ENCODE results near the gene SPATA24.
"Not testable (repeated sequence)": the region's sequence is repeated elsewhere in the genome, so short reads cannot be mapped to it uniquely, and the experiment has no call there.

Gene SPATA24

DNA sequence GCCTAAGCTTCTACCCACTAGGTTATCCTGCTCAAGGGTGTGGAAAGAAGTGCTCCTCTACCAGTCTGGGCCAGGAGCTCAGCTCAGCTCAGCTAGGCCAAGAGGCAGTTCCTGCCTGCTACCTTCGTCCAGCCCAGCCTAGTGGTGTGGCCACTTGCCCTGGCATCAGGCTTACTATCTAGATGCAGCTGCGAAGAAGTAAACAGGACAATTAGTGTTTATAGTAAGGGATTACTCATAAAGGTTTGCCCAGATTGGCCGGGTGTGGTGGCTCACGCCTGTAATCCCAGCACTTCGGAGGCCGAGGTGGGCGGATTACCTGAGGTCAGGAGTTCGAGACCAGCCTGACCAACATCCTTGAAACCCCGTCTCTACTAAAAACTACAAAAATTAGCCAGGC lies 12.8 kb upstream of the SPATA24 start:
- no peak for DNase-seq (ENCODE audit: low read depth in 2 of 2)

DNA sequence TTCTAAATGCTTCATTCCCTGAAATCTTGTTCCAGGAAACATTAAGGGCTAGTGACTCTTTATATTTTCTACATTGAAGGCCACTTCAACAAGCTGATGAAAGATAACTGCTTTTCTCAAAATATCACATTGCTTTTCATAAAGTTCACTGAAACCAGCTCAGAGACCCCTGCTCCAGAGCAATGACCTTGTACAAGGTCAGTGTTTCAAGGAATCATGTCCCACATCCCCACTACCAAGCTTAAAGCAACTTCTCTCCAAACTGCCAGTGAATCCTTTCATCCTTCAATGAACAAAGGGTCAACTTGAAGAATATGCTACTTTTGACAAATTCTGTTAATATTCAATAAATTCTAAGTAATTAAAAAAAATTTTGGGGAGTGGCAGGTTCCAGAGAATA lies 12.0 kb upstream of the SPATA24 start:
- DNase-seq (ENCODE audit: low read depth in 2 of 2): no peak

DNA sequence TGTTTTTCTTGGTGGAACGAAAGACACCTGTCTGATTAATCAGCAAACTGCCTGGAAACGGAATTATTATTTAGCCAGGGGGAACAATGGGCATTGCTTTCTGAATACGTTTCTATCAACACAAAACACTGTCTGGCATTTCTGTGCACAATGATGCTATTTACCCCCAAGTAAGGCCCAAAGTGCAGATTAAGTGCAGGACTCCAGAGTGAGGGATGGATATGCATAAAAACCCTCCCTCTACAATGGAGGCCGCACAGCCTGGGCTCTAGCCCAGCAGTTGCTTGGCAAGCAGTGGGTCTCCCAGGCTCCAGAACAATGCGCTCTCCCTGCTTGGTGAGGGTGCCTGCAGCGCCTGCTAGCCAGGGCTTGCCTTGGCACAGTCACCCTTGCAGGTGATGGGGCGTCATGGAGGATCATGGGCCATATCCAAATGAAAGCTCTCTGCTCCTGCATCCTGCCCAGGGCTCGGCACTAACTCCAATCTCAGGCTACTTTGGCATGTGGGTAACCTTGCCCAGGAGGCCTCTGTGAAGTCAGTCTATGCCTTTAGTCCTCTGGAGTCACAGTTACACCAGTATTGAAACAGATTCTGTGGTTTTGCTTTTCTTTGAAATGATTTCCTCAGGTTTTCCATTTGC lies 11.5 kb upstream of the SPATA24 start:
- DNase-seq (ENCODE audit: low read depth in 2 of 2): no peak

DNA sequence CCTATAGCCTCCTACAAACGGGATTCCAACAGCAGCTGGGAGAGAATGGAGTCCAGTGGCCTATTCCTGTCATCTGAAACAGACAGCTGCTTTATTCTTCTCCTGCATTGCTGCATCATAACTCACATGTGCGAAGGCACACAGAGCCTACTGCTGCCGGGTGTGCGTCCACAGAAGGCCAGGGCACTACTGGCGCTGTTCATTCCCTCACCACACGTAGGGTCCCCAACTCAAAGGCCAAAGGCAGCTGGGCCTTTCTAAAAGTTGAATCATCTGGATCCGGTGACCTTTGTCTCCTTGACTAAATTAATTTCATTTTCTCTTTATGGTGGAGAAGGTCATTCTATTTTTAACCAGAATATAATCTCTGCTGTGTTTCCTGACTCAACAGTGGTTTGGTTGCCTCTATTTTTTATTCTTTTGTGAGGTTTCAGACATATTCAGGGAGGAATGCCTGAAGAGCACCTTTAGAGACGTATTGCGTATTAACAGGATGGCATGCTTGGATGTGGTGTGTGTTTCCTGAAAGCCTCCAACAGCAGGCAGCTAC lies 10.8 kb upstream of the SPATA24 start:
- no peak for DNase-seq (ENCODE audit: low read depth in 2 of 2)

DNA sequence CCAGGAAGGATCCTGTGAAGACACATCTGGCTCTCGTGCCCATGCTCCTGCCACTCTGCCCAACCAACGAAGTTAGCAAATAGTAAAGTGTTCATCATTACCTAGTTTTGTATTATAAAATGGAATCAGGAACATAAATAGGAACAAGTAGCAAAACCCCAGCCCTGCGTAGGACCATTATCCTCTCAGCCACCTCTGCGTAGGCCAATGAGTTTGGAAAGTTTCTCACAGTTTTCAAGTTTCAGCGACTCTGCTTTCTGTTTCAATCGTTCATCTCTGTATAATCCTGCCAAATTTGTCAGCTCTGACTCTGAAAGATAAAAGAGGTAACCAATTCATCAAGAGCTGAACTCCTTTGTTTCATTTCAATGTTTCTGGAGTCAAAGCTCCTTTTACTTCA lies 10.1 kb upstream of the SPATA24 start:
- no peak for DNase-seq (ENCODE audit: low read depth in 2 of 2)

DNA sequence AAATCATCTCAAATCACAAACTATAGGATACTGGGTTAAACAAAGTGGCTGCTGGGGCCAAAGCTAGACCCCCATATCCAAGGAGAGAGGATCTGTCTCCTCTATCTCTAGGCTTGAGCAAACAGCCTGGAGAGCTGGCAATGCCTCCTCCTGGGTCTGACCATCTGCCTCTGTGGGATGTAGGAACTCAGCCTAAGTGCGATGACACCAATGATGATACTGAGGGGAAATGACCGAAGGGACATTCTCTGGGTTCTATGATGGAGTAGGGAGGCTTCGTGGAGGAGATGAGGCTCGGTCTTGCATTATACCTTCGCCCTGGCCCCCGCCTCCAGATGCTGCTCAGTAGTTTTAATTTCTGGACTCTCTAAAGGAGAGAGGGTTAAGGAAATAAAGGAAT lies 9.3 kb upstream of the SPATA24 start:
- no peak for DNase-seq (ENCODE audit: low read depth in 2 of 2)

DNA sequence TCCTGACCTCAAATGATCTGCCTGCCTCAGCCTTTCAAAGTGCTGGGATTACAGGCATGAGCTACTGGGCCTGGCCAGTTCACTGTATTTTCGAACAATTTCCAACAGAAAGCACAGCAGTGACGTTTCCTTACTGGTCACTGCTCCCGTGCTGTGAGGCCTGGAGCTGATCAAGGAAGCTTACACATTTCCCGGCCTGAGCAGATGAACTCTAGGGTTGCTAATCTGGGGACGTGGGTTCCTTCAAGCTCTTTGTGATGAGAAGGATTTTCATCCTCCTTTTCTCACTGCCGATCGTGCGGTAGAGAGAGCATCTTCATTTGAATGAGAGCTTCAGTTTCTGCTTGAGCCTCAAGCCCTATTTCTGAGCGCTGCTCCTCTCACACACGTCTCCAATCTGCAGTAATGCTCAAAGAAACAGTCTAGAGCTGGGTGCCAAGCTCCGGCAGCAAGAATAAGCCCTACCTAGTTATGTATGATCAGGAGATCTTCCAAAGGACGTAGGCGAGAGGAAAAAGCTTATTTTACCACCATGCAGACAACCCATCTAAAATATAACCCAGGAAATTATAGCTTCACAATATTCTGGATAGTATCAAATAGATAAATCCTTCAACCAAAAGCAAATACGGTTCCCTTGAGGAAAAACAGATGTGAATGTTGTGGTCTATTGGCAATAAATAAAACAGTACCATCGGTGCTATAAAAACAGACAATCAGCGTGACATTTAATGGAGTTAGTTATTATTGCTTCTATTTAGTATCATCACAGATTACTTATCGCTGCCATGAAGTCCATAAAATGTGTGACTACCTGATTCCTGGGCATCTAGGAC lies 7.3 kb upstream of the SPATA24 start:
- peak; percentile 57 to 60 for DNase-seq (ENCODE audit: low read depth in 2 of 2)

DNA sequence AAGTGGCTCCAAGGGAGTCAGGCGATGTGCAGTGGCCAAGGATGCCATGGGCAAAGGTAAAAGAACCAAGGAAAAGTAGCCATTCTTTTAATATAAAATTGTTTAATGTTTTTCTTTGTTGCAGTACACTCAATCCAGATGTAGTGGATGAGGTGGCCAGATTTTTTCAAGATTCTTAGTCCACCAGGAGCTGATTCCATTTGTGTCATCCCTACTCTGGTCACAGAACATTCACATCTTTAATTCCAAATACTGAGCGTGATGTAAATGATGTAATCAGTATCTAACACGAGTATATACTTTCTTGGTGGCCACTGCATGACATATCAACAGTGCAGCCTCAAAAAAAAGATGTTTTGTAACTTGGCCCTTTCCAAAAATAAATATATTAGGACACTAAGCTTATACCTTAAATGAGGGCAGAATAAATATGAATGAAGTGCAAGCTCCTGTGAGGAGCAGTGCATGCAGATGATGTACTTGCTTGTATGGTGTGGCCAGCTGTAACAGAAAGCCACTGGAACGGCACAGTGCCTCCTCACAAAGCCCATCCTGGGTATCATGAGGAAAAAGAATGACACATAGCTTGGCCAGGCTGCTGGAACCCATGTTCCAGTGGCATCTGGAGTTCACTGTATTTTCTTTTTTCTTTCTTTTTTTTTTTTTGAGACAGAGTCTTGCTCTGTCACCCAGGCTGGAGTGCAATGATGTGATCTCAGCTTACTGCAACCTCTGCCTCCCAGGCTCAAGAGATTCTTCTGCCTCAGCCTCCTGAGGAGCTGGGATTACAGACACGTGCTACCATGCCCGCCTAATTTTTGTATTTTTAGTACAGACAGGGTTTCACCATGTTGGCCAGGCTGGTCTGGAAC lies 6.5 kb upstream of the SPATA24 start:
- DNase-seq (ENCODE audit: low read depth in 2 of 2): no peak

DNA sequence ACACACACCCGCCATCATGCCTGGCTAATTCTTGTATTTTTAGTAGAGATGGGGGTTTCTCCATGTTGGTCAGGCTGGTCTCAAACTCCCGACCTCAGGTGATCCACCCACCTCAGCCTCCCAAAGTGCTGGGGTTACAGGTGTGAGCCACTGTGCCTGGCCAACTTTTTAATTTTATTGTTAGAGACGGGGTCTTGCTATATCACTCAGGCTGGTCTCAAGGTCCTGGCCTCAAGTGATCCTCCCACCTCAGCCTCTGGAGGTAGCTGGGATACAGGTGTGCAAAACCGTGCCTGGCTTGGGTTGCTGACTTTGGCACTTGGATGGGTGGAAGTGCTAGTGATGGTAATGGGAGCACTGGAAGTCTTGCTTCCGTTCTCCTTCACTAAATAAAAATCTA lies 5.2 kb upstream of the SPATA24 start:
- DNase-seq (ENCODE audit: low read depth in 2 of 2): not testable (repeated sequence)

DNA sequence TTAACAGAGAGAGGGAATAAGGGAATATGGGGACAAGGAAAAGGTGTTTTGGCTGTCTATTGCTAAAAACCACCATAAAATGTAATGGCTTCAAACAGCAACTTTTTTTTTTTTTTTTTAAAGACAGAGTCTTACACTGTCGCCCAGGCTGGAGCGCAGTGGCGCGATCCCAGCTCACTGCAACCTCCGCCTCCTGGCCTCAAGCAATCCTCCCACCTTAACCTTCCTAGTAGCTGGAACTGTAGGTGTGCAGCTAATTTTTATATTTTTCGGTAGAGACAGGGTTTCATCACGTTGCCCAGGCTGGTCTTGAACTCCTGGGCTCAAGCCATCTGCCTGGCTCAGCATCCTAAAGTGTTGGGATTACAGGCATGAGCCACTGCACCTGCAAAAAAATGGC lies 4.3 kb upstream of the SPATA24 start:
- no peak for DNase-seq (ENCODE audit: low read depth in 2 of 2)

DNA sequence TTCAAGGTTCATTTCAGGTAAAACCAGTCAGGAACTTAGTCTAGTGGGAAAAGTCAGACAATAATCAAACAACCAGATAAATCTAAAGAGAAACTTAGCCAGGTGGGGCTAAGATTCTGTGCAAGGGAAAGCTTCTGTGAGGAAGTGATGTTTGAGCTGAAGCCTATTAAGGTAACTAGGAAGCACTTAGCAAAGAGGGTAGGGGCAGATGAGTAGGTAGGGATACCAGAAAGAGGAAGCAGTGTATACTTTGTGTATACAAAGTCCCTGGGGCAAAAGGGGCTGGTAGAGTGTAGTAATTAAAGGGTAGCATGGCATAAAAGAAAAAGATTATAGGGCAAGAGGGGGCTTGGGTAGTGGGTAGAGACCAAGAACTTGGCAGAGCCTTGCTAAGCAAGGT lies 3.6 kb upstream of the SPATA24 start:
- DNase-seq (ENCODE audit: low read depth in 2 of 2): no peak

DNA sequence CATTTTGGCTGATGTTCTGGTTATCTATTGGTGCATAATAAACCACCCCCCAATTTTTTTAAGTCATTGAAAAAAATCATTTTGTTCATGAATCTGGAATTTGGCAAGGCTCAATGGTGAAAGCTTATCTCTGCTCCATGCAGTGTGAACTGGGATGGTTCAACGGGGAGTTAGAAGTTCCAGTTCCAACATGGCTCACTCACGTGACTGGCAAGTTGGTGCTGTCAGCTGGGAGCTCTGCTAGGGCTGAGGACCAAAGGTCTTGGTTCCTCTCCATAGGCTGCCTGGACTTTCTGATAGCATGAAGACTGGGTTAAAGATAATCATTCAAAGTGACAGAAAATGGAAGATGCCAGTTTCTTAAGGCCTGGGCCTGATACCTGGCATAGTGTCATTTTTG lies 3.1 kb upstream of the SPATA24 start:
- no peak for DNase-seq (ENCODE audit: low read depth in 2 of 2)

DNA sequence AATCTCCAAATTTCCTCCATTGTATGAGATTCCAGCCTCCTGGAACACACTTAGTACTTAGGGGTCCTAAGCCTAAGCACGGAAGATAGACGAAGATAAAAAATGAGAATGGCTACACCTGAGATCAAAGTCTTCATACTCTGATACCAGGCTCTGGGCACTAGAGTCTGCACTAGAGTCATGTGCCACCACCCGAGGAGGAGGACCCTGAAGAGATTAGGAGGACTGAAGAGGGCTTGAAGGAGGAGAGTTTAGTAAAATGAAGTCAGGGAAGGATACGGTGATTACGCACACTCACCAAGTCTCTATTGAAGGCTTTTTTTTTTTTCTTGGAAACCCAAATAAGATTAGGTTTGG lies 573 bp upstream of the SPATA24 start:
- no peak for DNase-seq (ENCODE audit: low read depth in 2 of 2)

DNA sequence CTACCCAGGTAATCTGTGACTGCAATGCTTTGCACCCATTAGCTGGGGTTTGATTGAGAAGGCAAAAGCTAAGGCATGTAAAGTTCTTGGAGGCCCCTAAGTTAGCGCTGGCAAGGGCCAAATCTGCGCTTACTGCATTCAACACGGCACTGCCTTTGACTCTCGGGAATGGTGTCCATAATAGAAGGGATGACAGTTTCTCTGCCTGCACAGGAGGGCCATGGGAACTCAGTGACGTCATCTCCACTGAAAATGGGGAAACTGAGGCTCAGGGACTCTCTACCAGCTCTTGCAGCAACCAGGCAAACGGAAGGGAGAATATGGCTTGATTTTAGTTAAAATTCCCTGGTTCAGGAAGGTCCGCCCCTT lies 487 bp downstream of the SPATA24 start:
- no peak for DNase-seq (ENCODE audit: low read depth in 2 of 2)

DNA sequence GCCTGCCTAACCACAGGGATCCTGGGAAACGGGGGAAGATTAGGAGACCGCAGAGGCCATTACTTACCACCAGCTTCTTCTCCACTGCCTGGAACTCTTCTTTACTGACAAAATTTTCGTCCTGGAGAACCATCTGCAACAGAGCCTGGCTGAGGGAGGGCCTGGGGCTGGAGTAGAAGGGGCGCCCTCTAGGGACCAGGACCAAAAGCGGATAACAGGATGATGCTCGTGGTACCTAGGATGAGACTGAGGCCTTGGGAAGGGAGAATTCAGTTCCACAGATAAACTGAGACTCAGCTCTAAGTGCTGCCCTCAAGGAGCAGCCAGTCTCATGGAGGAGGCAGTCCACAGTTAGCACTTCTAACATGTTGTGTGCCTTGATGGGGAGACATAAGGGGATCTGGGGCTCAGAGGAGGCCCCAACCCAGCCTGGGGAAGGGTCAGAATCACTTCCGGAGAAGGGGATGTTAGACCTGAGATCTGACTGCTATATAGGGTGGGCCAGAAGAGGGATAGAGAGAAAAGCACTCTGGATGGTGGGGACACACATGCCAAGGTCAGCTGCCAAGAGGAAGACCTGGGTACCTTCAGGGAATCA lies 1.2 kb downstream of the SPATA24 start:
- DNase-seq (ENCODE audit: low read depth in 2 of 2): no peak

DNA sequence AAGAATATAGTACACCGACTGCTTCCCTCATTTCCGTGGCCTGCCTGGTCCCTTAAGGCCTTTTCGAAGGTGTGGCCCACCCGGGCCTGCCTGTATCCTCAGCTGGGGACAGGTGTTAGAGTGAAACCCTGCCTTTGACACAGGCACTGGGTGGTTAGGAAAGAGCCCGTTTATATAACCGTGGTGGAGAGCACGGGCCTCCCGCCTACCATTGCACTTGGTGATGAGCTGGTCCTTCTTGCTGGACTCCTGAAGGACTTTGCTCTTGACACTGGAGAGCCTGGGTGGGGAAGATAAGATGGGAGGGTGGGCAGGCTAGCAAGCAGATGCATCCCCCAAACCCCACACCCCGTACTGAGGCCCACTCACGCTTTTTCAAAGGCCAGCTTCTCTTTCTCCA lies 2.3 kb downstream of the SPATA24 start:
- no peak for DNase-seq (ENCODE audit: low read depth in 2 of 2)

DNA sequence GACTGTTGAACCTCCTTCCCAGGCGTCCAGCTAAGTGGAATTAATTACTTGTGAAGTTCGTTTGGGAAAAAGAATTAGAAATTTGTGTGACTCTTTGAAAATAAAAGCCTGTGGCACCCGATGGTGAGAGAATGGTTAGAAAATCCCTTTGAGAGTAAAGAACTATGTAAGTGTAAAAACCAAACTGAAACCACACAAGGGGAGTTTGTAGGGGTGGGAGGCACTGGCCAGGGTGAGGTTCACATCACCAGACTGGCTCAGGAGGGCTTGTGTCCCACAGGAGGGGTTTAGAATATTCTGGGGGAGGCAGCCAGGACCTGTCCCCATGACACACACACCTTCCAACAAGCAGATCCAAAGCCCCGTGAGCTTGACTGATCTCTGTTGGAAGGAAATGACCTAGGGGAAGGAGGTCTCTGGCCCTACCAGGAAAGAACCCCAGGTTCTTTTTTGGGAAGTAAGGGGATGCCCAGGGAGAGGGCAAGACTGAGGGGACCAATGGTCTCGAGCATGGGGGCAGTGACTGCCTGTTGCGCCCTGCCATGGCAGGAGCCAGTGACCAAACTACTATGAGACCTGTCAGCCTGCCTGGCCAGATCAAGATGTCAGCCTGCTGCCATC lies 4.3 kb downstream of the SPATA24 start:
- no peak for DNase-seq (ENCODE audit: low read depth in 2 of 2)

DNA sequence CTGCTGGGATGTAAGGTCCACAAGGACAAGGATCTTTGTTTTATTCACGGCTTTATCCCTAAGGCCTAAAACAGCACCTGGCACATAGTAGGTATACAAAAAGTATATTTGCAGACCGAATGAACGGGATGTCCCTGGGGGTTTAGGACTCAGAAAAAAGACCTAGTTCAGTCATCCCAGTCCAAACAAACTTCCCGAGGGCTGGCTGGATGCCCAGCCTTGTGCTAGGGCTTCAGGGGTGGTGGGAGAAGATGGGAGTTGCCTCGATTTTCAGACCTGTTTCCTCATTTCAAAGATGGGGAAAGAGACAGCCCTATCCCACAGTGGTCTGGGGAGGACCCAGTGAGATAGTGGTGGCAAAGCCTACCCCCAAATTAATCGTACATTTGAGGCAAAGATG lies 6.0 kb downstream of the SPATA24 start:
- no peak for DNase-seq (ENCODE audit: low read depth in 2 of 2)

DNA sequence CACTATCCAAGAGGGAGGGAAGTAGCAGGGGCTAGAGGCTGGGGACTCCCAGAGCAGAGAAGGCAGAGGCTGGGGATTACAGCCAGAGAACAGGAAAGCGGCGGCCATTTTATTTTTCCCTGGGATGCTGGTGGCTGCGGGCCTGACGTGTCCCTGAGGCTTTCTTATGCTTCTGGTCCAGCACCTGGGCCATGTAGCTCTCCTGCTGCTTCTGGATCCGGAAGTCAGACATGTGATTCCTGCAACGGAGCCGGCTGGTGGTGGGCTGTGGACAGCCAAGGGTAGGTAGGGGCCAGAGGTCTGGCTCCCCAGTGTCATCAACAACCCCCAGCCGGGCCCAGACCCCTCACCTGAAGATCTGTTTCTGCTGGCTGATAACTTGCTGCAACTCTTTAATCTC lies 7.2 kb downstream of the SPATA24 start:
- DNase-seq (ENCODE audit: low read depth in 2 of 2): no peak

DNA sequence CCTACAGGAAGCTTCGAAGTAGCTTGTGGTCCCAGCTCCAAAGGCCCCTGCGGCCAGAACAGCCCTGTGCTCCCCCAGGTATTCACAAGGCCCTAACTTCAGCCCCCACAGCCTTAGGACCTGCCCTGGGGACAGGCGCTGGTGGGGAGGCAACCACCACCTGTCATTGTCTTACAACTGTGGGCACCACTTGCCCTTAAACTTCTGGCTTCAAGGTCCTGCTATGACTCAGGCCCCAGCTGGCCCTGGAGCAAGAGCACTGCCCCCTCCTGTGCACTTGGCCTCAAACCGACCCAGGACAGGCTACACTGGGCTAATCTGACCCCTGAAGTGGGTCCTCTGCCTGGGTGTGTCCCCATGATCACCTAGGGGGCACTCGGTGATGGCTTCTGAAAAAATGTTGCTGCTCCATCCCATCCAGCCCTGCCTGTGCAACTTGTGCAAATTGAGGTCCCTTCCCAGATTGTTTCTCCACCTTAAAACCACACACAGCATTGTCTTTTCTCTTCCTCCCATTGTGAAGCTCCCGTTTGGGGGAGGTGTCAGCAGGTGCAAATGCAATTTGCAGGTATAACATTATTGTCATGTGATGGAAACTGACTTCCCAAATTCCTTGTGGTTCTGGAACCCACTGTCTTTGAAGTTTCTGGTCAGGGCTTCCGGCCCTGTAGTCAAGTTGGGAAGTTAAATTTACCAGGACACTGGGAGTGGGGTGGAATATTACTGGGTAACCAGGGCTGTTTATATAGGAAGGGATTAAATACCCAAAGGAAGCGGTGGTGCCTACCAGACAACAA lies 7.8 kb downstream of the SPATA24 start:
- no peak for DNase-seq (ENCODE audit: low read depth in 2 of 2)
